ENCODE measurements around the gene OR4X1.

OR4X1 gene

DNA sequence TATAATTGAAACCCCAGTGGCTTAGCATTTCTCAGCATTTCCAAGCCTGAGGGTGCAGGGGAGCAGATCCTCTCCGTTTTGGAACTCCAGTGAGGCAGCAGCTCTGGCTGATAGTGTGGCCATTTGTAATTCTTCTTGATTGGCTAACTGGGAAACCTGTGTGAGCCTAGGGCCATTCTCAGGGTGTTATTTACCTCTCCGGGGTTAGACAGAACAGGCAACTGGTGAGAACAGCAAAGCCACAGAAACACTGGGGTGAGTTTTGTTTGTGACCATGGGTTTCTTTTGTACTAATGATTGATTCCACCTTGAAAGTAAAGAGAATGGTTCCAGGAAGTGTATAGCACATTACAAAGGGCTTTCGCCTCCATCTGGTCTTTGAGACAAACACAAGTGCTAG lies 21.2 kb upstream of the OR4X1 start:
- TF ChIP-seq SUZ12 (IDR thresholded peaks at IDR 0.05) (no peak), HDGF (IDR thresholded peaks at IDR 0.05; ENCODE audit: borderline replicate concordance) (no peak), FOXK2 (IDR thresholded peaks at IDR 0.05) (no peak), TARDBP (IDR thresholded peaks at IDR 0.05) (no peak), NFRKB (IDR thresholded peaks at IDR 0.05) (no peak), CTBP1 (IDR thresholded peaks at IDR 0.05; ENCODE audit: borderline replicate concordance) (no peak), LEF1 (IDR thresholded peaks at IDR 0.05; ENCODE audit: borderline replicate concordance) (no peak), L3MBTL2 (conservative IDR thresholded peaks at IDR 0.05) (no peak), BHLHE40 (IDR thresholded peaks at IDR 0.05; ENCODE audit: borderline replicate concordance) (no peak), SP1 (IDR thresholded peaks at IDR 0.05) (no peak), FOXM1 (IDR thresholded peaks at IDR 0.05; ENCODE audit: borderline replicate concordance) (no peak), FOXA1 (IDR thresholded peaks at IDR 0.05) (no peak), ELF4 (IDR thresholded peaks at IDR 0.05) (no peak), ZNF384 (IDR thresholded peaks at IDR 0.05) (no peak), ARNT (IDR thresholded peaks at IDR 0.05) (no peak)
- TF ChIP-seq, protein P1, sequence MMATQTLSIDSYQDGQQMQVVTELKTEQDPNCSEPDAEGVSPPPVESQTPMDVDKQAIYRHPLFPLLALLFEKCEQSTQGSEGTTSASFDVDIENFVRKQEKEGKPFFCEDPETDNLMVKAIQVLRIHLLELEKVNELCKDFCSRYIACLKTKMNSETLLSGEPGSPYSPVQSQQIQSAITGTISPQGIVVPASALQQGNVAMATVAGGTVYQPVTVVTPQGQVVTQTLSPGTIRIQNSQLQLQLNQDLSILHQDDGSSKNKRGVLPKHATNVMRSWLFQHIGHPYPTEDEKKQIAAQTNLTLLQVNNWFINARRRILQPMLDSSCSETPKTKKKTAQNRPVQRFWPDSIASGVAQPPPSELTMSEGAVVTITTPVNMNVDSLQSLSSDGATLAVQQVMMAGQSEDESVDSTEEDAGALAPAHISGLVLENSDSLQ (IDR thresholded peaks at IDR 0.05) = no peak
- POLR2A ChIA-PET = no interaction called here
- CTCF ChIA-PET = no interaction called here
- no peak for DNase-seq (ENCODE audit: extremely low spot score)

DNA sequence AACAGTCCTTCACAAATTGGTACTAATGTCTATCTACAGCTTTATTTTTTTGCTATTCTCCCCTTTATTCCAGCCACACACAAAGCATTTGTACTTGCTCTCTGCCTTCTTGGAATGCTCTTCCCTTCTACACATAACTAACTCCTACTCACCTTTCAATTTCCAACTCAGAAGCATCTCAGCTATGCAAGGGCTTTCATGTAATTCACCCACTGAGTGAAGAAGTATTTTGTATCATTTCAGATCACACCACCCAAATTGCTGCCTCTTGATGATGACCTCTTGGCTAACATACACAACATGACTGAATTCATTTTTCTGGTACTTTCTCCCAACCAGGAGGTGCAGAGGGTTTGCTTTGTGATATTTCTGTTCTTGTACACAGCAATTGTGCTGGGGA lies 18.9 kb upstream of the OR4X1 start, which contains the start of gene OR4X2:
OR4X2 (plus strand) TSS at position 301 of the 400 bp plus-strand sequence; CDS start at position 301, 0 bp downstream.
- ChIA-PET POLR2A (no interaction called here), CTCF (no interaction called here)

DNA sequence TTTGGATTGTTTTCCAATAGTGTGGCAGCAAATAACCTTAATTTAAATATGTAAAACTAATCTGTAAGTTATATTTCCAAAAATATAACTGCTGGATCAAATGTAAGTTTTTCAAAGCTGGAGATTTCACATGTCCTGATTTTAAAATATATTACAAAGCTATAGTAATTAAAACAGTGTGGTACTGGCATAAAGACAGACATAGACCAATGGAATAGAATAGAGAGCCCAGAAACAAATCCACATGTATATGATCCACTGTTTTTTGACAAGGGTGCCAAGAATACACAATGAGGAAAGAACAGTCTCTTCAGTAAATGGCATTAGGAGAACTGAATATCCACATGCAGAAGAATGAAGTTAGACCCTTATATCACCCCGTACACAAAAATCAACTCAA lies 14.8 kb upstream of the OR4X1 start:
- POLR2A ChIA-PET = no interaction called here
- TF ChIP-seq SP1 (IDR thresholded peaks at IDR 0.05) (no peak), TARDBP (IDR thresholded peaks at IDR 0.05) (no peak), HDGF (IDR thresholded peaks at IDR 0.05; ENCODE audit: borderline replicate concordance) (no peak), FOXA1 (IDR thresholded peaks at IDR 0.05) (no peak)
- TF ChIP-seq, protein P1 (IDR thresholded peaks at IDR 0.05) = no peak
- CTCF ChIA-PET = no interaction called here
- no peak for DNase-seq (ENCODE audit: extremely low spot score)

More for the DNA sequence above, 18.9 kb upstream of the OR4X1 start, which contains the start of gene OR4X2:
- no peak for DNase-seq (ENCODE audit: extremely low spot score)
- no peak for TF ChIP-seq HDGF (IDR thresholded peaks at IDR 0.05; ENCODE audit: borderline replicate concordance)

DNA sequence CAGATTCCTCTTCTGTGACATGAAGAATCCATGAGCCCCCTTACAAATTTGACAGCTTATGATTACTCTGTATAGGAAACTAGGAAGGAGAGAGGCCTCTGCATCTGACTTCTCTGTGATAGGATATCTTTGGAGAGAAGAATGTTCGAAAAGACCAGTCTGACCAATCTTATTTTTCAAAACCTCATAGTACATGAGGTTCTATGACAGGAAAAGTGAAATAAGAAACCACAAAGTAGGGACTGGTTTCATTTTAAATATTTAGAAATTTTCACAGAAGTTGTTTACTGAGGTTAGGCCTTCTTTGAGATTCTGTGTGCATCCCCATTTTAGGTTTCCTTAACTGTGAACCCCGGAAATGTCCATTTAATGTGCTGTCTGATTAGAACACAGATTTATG lies 2.1 kb upstream of the OR4X1 start:
- ChIA-PET POLR2A (no interaction called here), CTCF (no interaction called here)
- DNase-seq (ENCODE audit: extremely low spot score) = no peak
- no peak for TF ChIP-seq ARNT (IDR thresholded peaks at IDR 0.05)
- no peak for TF ChIP-seq TARDBP (IDR thresholded peaks at IDR 0.05)
- no peak for TF ChIP-seq LEF1 (IDR thresholded peaks at IDR 0.05; ENCODE audit: borderline replicate concordance)
- TF ChIP-seq NFRKB (IDR thresholded peaks at IDR 0.05) = no peak
- TF ChIP-seq FOXK2 (IDR thresholded peaks at IDR 0.05) = no peak
- TF ChIP-seq L3MBTL2 (conservative IDR thresholded peaks at IDR 0.05) = no peak
- TF ChIP-seq, protein P1 (IDR thresholded peaks at IDR 0.05) = no peak
- TF ChIP-seq FOXA1 (IDR thresholded peaks at IDR 0.05) = no peak

DNA sequence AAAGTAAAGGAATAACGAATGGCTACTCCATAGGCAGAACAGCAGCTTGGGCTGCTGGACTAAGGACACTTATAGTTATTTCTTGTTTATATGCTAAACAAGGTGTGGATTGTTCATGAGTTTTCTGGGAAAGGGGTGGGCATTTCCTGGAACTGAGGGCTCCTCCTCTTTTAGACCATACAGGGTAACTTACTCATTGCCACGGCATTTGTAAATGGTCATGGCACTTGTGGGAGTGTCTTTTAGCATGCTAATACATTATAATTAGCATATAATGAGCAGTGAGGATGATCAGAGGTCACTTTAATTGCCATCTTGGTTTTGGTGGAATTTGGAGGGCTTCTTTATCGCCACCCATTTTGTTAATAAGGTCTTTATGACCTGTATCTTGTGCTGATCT lies 7.0 kb downstream of the OR4X1 start:
- ChIA-PET CTCF (no interaction called here), POLR2A (no interaction called here)
- no peak for TF ChIP-seq SUZ12 (IDR thresholded peaks at IDR 0.05)
- TF ChIP-seq, protein P1 (IDR thresholded peaks at IDR 0.05) = no peak
- DNase-seq (ENCODE audit: extremely low spot score) = no peak

DNA sequence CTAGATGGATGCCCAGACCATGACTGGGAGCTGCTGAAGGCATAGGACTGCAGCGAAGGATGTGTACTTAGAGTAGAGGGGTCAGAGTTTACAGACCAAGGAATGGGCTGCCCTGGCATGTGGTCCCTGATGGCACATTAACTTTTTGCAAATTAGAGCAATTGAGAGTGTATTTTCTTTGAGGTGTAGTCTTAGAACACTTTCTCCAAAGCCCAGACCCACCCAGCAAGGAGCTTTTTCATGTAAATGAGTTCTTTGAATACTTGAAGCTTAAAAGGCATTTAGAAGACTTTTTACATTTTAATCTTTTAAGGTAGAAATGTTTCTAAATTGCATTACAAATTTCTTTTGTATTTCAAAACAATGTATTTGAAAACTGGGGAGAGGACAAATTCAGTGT lies 8.9 kb downstream of the OR4X1 start:
- CTCF ChIA-PET = no interaction called here
- TF ChIP-seq ARNT (IDR thresholded peaks at IDR 0.05) = no peak
- TF ChIP-seq L3MBTL2 (conservative IDR thresholded peaks at IDR 0.05) = no peak
- TF ChIP-seq TARDBP (IDR thresholded peaks at IDR 0.05) = no peak
- no peak for TF ChIP-seq NFRKB (IDR thresholded peaks at IDR 0.05)
- TF ChIP-seq, protein P1 (IDR thresholded peaks at IDR 0.05) = no peak
- TF ChIP-seq ZNF384 (IDR thresholded peaks at IDR 0.05) = no peak
- no peak for TF ChIP-seq FOXK2 (IDR thresholded peaks at IDR 0.05)
- no peak for TF ChIP-seq SUZ12 (IDR thresholded peaks at IDR 0.05)
- no peak for TF ChIP-seq LEF1 (IDR thresholded peaks at IDR 0.05; ENCODE audit: borderline replicate concordance)
- TF ChIP-seq CTBP1 (IDR thresholded peaks at IDR 0.05; ENCODE audit: borderline replicate concordance) = no peak
- no peak for TF ChIP-seq FOXM1 (IDR thresholded peaks at IDR 0.05; ENCODE audit: borderline replicate concordance)
- no peak for TF ChIP-seq BHLHE40 (IDR thresholded peaks at IDR 0.05; ENCODE audit: borderline replicate concordance)
- TF ChIP-seq FOXA1 (IDR thresholded peaks at IDR 0.05) = no peak
- TF ChIP-seq ELF4 (IDR thresholded peaks at IDR 0.05) = no peak
- no peak for TF ChIP-seq SP1 (IDR thresholded peaks at IDR 0.05)
- POLR2A ChIA-PET = no interaction called here
- no peak for DNase-seq (ENCODE audit: extremely low spot score)
